ENCODE results near the gene PDGFB. TPM values are rescaled to one million over a fixed set of nuclear protein-coding genes. Genes with fewer than 3 reads are reported as not detected.

PDGFB gene
- total RNA-seq, 1 experiment from 2014 or later = 9.2 TPM

DNA sequence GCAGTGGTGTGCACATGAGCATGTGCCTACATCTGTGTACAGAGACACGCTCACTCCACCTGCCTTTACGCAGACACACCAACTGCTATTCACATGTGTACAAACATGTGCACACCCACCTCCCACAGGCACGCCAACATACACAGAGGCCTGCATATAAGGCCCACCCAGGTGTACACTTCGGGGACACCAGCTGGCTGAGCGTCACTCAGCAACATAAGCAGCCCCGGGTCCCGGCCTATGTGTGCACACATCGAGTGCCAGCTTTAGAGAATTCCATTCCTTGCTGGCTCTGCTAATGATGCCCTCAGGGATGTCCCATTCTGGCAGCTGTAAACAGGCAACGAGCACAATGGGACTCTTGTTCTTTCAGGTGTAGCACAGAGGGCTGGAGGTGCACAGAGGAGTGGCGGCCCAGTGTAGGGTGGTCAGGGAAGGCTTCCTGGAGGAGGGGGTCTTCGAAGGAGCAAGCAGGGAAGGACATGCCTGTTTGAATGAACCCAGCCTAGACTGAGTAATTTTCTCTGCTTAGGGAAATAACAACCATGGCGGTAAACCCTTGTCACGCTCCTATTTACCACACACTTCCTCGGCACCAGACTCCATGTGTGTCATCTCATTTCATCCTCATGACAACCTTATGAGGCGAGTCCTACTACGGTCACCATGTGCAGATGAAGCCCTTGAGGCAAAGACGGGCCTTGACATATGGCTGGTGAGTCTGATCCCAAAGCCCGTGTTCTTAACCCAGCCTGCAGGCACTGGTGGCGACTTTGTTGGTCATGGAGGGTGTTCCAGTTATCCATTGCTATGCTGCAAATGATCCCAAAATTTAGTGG, 39.6 kb upstream of the PDGFB start (continued):
- TF ChIP-seq, protein P1, sequence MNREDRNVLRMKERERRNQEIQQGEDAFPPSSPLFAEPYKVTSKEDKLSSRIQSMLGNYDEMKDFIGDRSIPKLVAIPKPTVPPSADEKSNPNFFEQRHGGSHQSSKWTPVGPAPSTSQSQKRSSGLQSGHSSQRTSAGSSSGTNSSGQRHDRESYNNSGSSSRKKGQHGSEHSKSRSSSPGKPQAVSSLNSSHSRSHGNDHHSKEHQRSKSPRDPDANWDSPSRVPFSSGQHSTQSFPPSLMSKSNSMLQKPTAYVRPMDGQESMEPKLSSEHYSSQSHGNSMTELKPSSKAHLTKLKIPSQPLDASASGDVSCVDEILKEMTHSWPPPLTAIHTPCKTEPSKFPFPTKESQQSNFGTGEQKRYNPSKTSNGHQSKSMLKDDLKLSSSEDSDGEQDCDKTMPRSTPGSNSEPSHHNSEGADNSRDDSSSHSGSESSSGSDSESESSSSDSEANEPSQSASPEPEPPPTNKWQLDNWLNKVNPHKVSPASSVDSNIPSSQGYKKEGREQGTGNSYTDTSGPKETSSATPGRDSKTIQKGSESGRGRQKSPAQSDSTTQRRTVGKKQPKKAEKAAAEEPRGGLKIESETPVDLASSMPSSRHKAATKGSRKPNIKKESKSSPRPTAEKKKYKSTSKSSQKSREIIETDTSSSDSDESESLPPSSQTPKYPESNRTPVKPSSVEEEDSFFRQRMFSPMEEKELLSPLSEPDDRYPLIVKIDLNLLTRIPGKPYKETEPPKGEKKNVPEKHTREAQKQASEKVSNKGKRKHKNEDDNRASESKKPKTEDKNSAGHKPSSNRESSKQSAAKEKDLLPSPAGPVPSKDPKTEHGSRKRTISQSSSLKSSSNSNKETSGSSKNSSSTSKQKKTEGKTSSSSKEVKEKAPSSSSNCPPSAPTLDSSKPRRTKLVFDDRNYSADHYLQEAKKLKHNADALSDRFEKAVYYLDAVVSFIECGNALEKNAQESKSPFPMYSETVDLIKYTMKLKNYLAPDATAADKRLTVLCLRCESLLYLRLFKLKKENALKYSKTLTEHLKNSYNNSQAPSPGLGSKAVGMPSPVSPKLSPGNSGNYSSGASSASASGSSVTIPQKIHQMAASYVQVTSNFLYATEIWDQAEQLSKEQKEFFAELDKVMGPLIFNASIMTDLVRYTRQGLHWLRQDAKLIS (CRISPR knock-in tag; IDR thresholded peaks at IDR 0.05; ENCODE audit: borderline replicate concordance) = no peak
- TF ChIP-seq CREM (CRISPR knock-in tag; IDR thresholded peaks at IDR 0.05) (no peak), ZNF232 (CRISPR knock-in tag; IDR thresholded peaks at IDR 0.05) (no peak)
- TF ChIP-seq, protein P2, sequence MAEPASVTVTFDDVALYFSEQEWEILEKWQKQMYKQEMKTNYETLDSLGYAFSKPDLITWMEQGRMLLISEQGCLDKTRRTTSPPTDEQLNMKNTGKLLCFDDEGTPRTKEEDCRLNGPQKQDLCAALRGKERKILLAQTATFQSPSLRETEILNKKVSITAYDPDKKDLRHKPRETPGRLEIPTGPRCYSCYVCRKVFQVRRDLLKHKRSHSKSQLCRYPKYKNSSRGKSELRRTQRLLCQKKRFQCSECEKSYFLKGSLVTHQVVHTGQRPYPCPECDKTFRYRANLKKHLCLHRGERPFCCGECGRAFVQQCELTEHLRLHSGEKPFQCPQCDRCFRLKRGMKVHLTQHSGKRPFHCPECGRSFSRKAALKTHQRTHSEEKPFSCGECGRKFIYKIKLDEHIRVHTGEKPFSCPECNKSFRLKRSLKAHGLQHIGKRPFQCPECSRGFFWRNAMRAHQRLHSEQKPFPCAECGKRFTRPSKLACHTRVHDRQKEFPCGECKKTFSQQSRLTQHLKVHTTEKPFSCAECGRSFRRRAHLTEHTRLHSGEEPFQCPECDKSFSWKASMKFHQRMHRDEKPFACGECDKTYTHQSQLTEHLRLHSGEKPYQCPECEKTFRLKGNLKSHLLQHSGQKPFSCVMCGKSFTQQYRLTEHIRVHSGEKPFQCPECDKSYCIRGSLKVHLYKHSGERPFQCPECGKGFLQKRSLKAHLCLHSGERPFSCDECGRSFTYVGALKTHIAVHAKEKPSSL (CRISPR knock-in tag; conservative IDR thresholded peaks at IDR 0.05) = no peak
- TF ChIP-seq, protein P3, sequence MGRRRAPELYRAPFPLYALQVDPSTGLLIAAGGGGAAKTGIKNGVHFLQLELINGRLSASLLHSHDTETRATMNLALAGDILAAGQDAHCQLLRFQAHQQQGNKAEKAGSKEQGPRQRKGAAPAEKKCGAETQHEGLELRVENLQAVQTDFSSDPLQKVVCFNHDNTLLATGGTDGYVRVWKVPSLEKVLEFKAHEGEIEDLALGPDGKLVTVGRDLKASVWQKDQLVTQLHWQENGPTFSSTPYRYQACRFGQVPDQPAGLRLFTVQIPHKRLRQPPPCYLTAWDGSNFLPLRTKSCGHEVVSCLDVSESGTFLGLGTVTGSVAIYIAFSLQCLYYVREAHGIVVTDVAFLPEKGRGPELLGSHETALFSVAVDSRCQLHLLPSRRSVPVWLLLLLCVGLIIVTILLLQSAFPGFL (CRISPR knock-in tag; IDR thresholded peaks at IDR 0.05; ENCODE audit: borderline replicate concordance) = no peak

DNA sequence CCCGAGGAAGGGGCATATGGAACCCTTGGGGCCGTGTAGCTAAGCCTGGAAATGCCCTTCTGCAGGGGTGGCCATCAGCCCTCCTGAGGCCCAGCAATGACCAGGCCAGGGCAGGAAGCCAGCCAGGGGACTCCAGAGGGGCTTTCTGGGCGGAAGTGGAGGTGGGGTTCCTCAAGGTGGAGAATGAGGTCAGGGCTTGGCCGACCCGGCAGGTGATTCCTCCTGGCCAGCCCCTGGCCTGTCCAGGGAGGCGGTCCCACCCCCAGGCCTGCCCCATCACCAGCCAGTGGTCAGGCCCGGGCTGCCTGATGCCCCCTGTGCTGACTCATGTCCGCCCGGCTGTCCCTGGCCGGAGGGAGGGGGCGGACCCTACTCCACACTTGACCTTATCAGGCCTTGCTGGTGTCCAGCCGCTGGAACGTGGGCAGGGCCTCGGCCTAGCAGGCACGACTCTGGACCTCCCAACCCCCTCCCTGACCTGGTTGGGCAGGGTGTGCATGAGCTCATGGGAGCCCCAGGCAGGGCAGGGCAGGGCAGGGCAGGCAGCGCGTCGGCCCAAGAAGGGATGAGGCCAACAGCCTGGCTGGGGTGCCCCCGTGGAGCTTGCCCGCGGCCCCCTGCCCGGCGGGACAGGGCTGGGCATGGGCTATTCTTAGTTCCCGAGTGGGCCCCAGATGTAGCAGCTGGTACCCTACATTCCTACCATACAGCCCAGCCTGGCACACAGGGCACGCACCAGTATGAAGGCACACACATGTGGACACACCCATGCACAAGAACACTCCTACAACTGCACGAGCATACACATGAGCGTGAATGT, 38.8 kb upstream of the PDGFB start:
- CTCF ChIA-PET = interaction anchor here (1.5 kb wide), 1 partner anchor 113 kb away, joined by 5 read pairs; no protein-coding TSS in a partner anchor
- Mint-ChIP-seq H3K36me3 (no peaks in the 10 kb centered on the region), H3K9me3 (peaks cover 9% of the 10 kb centered on the region), H3K27me3 (ENCODE audit: low read depth) (no peaks in the 10 kb centered on the region), H3K4me3 (no peak overlapping the region), H3K27ac (no peak overlapping the region), H3K4me1 (peaks cover 27% of the 10 kb centered on the region)
- ATAC-seq = no peak
- no peak for DNase-seq (ENCODE audit: low spot score)
- POLR2A ChIA-PET = interaction anchor here (1.0 kb wide), 2 partner anchors 36 to 69 kb away, joined by 3 to 4 read pairs; partner anchors contain the start of gene RPL3
- TF ChIP-seq NFE2L1 (CRISPR knock-in tag; IDR thresholded peaks at IDR 0.05) (no peak), CBFB (CRISPR knock-in tag; IDR thresholded peaks at IDR 0.05; ENCODE audit: low read depth) (no peak), ESRRA (CRISPR knock-in tag; IDR thresholded peaks at IDR 0.05; ENCODE audit: borderline replicate concordance) (no peak), GABPB1 (CRISPR knock-in tag; IDR thresholded peaks at IDR 0.05) (peak; percentile 74), TCF7 (CRISPR knock-in tag; IDR thresholded peaks at IDR 0.05; ENCODE audit: low read depth) (0 out of 2 replicates have a peak, but pooled peaks have one; percentile 39), ATF1 (CRISPR knock-in tag; IDR thresholded peaks at IDR 0.05) (no peak)
- TF ChIP-seq, protein P4, sequence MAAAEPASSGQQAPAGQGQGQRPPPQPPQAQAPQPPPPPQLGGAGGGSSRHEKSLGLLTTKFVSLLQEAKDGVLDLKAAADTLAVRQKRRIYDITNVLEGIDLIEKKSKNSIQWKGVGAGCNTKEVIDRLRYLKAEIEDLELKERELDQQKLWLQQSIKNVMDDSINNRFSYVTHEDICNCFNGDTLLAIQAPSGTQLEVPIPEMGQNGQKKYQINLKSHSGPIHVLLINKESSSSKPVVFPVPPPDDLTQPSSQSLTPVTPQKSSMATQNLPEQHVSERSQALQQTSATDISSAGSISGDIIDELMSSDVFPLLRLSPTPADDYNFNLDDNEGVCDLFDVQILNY (CRISPR knock-in tag; IDR thresholded peaks at IDR 0.05) = no peak
- TF ChIP-seq, protein P5, sequence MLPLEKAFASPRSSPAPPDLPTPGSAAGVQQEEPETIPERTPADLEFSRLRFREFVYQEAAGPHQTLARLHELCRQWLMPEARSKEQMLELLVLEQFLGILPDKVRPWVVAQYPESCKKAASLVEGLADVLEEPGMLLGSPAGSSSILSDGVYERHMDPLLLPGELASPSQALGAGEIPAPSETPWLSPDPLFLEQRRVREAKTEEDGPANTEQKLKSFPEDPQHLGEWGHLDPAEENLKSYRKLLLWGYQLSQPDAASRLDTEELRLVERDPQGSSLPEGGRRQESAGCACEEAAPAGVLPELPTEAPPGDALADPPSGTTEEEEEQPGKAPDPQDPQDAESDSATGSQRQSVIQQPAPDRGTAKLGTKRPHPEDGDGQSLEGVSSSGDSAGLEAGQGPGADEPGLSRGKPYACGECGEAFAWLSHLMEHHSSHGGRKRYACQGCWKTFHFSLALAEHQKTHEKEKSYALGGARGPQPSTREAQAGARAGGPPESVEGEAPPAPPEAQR (CRISPR knock-in tag; IDR thresholded peaks at IDR 0.05) = no peak
- TF ChIP-seq, protein P6, sequence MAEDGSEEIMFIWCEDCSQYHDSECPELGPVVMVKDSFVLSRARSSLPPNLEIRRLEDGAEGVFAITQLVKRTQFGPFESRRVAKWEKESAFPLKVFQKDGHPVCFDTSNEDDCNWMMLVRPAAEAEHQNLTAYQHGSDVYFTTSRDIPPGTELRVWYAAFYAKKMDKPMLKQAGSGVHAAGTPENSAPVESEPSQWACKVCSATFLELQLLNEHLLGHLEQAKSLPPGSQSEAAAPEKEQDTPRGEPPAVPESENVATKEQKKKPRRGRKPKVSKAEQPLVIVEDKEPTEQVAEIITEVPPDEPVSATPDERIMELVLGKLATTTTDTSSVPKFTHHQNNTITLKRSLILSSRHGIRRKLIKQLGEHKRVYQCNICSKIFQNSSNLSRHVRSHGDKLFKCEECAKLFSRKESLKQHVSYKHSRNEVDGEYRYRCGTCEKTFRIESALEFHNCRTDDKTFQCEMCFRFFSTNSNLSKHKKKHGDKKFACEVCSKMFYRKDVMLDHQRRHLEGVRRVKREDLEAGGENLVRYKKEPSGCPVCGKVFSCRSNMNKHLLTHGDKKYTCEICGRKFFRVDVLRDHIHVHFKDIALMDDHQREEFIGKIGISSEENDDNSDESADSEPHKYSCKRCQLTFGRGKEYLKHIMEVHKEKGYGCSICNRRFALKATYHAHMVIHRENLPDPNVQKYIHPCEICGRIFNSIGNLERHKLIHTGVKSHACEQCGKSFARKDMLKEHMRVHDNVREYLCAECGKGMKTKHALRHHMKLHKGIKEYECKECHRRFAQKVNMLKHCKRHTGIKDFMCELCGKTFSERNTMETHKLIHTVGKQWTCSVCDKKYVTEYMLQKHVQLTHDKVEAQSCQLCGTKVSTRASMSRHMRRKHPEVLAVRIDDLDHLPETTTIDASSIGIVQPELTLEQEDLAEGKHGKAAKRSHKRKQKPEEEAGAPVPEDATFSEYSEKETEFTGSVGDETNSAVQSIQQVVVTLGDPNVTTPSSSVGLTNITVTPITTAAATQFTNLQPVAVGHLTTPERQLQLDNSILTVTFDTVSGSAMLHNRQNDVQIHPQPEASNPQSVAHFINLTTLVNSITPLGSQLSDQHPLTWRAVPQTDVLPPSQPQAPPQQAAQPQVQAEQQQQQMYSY (CRISPR knock-in tag; IDR thresholded peaks at IDR 0.05) = no peak
- TF ChIP-seq, protein P7, sequence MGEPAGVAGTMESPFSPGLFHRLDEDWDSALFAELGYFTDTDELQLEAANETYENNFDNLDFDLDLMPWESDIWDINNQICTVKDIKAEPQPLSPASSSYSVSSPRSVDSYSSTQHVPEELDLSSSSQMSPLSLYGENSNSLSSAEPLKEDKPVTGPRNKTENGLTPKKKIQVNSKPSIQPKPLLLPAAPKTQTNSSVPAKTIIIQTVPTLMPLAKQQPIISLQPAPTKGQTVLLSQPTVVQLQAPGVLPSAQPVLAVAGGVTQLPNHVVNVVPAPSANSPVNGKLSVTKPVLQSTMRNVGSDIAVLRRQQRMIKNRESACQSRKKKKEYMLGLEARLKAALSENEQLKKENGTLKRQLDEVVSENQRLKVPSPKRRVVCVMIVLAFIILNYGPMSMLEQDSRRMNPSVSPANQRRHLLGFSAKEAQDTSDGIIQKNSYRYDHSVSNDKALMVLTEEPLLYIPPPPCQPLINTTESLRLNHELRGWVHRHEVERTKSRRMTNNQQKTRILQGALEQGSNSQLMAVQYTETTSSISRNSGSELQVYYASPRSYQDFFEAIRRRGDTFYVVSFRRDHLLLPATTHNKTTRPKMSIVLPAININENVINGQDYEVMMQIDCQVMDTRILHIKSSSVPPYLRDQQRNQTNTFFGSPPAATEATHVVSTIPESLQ (CRISPR knock-in tag; IDR thresholded peaks at IDR 0.05) = no peak

All from WTC11 (cell line).